Hematopoietic multipotent progenitor cell treated with erythropoietin and hydrocortisone succinate and interleukin-3 and kit ligand, for 6 days (in vitro differentiated cells): ENCODE measurements around the gene TAX1BP3.

Source experiments
- DNase-seq: peaks from one replicate; pipeline ENCODE4 v3.0.0-alpha.2; 2015

The TAX1BP3 gene

GRCh38 chr17:3622977-3623594 is 45.3 kb downstream of the TAX1BP3 start:
- DNase-seq = no peak

DNA sequence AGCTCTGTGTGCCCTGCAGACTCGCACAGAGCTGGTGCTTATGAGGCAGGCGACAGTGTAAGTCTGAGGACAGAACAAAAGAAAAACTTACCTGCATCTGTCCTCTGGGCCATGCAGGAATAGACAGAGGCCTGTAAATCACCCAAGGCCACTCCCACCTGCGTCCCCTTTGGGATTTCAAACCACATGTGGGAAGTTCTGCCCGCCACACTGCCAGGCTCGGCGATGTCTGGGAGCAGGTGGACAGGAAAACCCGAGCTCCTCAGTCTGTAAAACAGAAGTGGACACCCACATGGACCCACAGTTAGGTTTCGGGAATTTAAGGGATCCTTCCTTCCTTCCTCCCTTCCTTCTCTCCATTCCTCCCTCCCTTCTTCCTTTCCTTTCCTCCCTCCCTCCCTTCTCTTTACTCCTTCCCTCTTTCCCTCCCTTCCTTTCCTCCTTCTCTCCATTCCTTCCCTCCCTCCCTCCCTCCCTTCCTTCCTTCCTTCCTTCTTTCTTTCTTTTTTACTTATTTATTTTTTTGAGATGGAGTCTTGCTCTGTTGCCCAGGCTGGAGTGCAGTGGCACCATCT is 47.1 kb downstream of the TAX1BP3 start:
- no peak for DNase-seq

DNA sequence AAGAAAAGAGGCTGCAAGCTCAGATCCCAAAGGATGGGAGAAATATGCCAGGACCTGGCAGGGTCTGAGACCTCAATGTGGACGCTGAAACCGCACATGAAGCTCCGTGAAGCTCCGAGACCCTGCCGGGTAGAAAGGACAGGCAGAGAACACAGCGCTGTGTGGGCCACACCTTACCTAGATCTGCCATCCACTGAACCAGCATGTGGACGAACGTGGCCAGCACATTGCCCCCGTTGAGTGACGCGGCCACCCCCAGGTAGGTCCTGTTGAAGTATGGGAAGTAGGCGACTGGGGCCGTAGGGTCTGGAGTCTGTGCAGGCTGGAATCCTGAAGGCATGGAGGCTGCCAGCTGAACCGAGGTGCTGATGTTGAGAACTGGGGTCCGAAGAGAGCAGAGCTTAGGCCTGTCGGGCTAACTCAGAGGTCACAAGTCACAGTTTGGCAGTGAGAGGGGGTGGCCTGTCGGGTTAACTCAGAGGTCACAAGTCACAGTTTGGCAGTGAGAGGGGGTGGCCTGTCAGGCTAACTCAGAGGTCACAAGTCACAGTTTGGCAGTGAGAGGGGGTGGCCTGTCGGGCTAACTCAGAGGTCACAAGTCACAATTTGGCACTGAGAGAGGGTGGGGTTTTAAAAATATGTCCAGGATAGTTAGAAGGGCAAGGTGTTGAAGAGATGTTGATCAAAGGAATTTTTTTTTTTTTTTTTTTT is 53.1 kb downstream of the TAX1BP3 start:
- DNase-seq = no peak

GRCh38 chr17:3613124-3613523 is 55.3 kb downstream of the TAX1BP3 start:
- DNase-seq = no peak
